22Rv1 (cell line): ENCODE results near the gene TAOK1.

Experiments used
- CTCF ChIP-seq: fragments of 450-650 bp; IDR thresholded peaks from 2 replicates; pipeline ENCODE4 v1.5.1; 2017; ENCODE audit warnings: mild to moderate bottlenecking
- ZFX ChIP-seq: fragments of 450-650 bp; IDR thresholded peaks from 2 replicates; pipeline ENCODE4 v1.6.1; 2017; ENCODE audit warnings: antibody characterized with exemption, borderline replicate concordance

GRCh38 chr17:29495011-29495410, 104.8 kb downstream of the TAOK1 start:
- TF ChIP-seq CTCF (no peak), ZFX (no peak)
